GM21381 (cell line): Measurements from ENCODE around the gene HS6ST3.
A peak's percentile ranks its signal among the peaks of the same experiment; 100 is the strongest.

Experiments used
- ATAC-seq: cut with Tn5 transposase; IDR thresholded peaks from one replicate; pipeline ENCODE4 v1.9.1; 2021; ENCODE audit warnings: mild to moderate bottlenecking, moderate library complexity; ENCODE audit not compliant: unreplicated experiment

HS6ST3 gene

GRCh38 chr13:96198038-96198437 is 108.1 kb downstream of the HS6ST3 start:
- no peak for ATAC-seq

- no peak for ATAC-seq
These were observed 109.4 kb downstream of the HS6ST3 start for GRCh38 chr13:96199315-96199714.

- no peak for ATAC-seq
These were observed 110.9 kb downstream of the HS6ST3 start for GRCh38 chr13:96200810-96201209.

GRCh38 chr13:96202315-96202714 is 112.4 kb downstream of the HS6ST3 start:
- ATAC-seq: no peak

- no peak for ATAC-seq
These were observed 113.6 kb downstream of the HS6ST3 start for GRCh38 chr13:96203471-96203870.

- ATAC-seq: no peak
These were observed 125.0 kb downstream of the HS6ST3 start for GRCh38 chr13:96214824-96215445.

- no peak for ATAC-seq
These were observed 126.6 kb downstream of the HS6ST3 start for GRCh38 chr13:96216543-96216942.

- no peak for ATAC-seq
These were observed 128.6 kb downstream of the HS6ST3 start for GRCh38 chr13:96218475-96218874.

- ATAC-seq: no peak
These were observed 131.6 kb downstream of the HS6ST3 start for GRCh38 chr13:96221471-96221870.

GRCh38 chr13:96223231-96223630 is 133.3 kb downstream of the HS6ST3 start:
- no peak for ATAC-seq

GRCh38 chr13:96229356-96229755 is 139.4 kb downstream of the HS6ST3 start:
- ATAC-seq: peak; percentile 77

- no peak for ATAC-seq
These were observed 148.3 kb downstream of the HS6ST3 start for GRCh38 chr13:96238241-96238640.

- no peak for ATAC-seq
These were observed 149.0 kb downstream of the HS6ST3 start for GRCh38 chr13:96238861-96239260.

GRCh38 chr13:96243376-96243775 is 153.5 kb downstream of the HS6ST3 start:
- no peak for ATAC-seq

GRCh38 chr13:96248103-96248502 is 158.2 kb downstream of the HS6ST3 start:
- no peak for ATAC-seq

- no peak for ATAC-seq
These were observed 159.1 kb downstream of the HS6ST3 start for GRCh38 chr13:96248996-96249395.

- no peak for ATAC-seq
These were observed 163.0 kb downstream of the HS6ST3 start for GRCh38 chr13:96252903-96253302.

GRCh38 chr13:96273196-96273595 is 183.3 kb downstream of the HS6ST3 start:
- no peak for ATAC-seq

GRCh38 chr13:96274046-96274445 is 184.1 kb downstream of the HS6ST3 start:
- ATAC-seq: no peak

GRCh38 chr13:96279904-96280303 is 190.0 kb downstream of the HS6ST3 start:
- no peak for ATAC-seq

- no peak for ATAC-seq
These were observed 195.1 kb downstream of the HS6ST3 start for GRCh38 chr13:96284971-96285370.

- no peak for ATAC-seq
These were observed 195.8 kb downstream of the HS6ST3 start for GRCh38 chr13:96285729-96286128.
